Measurements from ENCODE around the gene PDE4D.

Gene PDE4D

GRCh38 chr5:59893429-59894227 is at the start of gene PDE4D:
Gene PDE4D, minus strand, starts transcription at chr5:59893726.
- DNase-seq (ENCODE audit: low read depth in 2 of 2) = no peak

- DNase-seq (ENCODE audit: low read depth in 2 of 2) = no peak
Observed at GRCh38 chr5:59937633-59938032, 44.1 kb upstream of the PDE4D start.

- DNase-seq (ENCODE audit: low read depth in 2 of 2) = no peak
Observed at GRCh38 chr5:59923465-59923864, 29.9 kb upstream of the PDE4D start.

GRCh38 chr5:59922220-59922619 is 28.7 kb upstream of the PDE4D start:
- no peak for DNase-seq (ENCODE audit: low read depth in 2 of 2)

- no peak for DNase-seq (ENCODE audit: low read depth in 2 of 2)
Observed at GRCh38 chr5:59921816-59922215, 28.3 kb upstream of the PDE4D start.

GRCh38 chr5:59919484-59919883 is 26.0 kb upstream of the PDE4D start:
- no peak for DNase-seq (ENCODE audit: low read depth in 2 of 2)

- DNase-seq (ENCODE audit: low read depth in 2 of 2) = no peak
Observed at GRCh38 chr5:59917121-59917520, 23.6 kb upstream of the PDE4D start.

- no peak for DNase-seq (ENCODE audit: low read depth in 2 of 2)
Observed at GRCh38 chr5:59905188-59905587, 11.7 kb upstream of the PDE4D start.

GRCh38 chr5:59897075-59897474 is 3.5 kb upstream of the PDE4D start:
- DNase-seq (ENCODE audit: low read depth in 2 of 2) = no peak

- DNase-seq (ENCODE audit: low read depth in 2 of 2) = no peak
Observed at GRCh38 chr5:59891962-59892643, 1.4 kb downstream of the PDE4D start.

GRCh38 chr5:59887274-59887673 is 6.3 kb downstream of the PDE4D start:
- no peak for DNase-seq (ENCODE audit: low read depth in 2 of 2)

- no peak for DNase-seq (ENCODE audit: low read depth in 2 of 2)
Observed at GRCh38 chr5:59874675-59875074, 18.9 kb downstream of the PDE4D start.

- no peak for DNase-seq (ENCODE audit: low read depth in 2 of 2)
Observed at GRCh38 chr5:59873113-59873512, 20.4 kb downstream of the PDE4D start.

GRCh38 chr5:59866661-59867060 is 26.9 kb downstream of the PDE4D start:
- DNase-seq (ENCODE audit: low read depth in 2 of 2) = no peak

- DNase-seq (ENCODE audit: low read depth in 2 of 2) = no peak
Observed at GRCh38 chr5:59864718-59865117, 28.8 kb downstream of the PDE4D start.

GRCh38 chr5:59863777-59864176 is 29.7 kb downstream of the PDE4D start:
- DNase-seq (ENCODE audit: low read depth in 2 of 2) = no peak

GRCh38 chr5:59856358-59856757 is 37.2 kb downstream of the PDE4D start:
- no peak for DNase-seq (ENCODE audit: low read depth in 2 of 2)

- DNase-seq (ENCODE audit: low read depth in 2 of 2) = no peak
Observed at GRCh38 chr5:59850766-59851165, 42.8 kb downstream of the PDE4D start.

- DNase-seq (ENCODE audit: low read depth in 2 of 2) = no peak
Observed at GRCh38 chr5:59847586-59847985, 45.9 kb downstream of the PDE4D start.

- no peak for DNase-seq (ENCODE audit: low read depth in 2 of 2)
Observed at GRCh38 chr5:59845730-59846129, 47.8 kb downstream of the PDE4D start.

- DNase-seq (ENCODE audit: low read depth in 2 of 2) = no peak
Observed at GRCh38 chr5:59843511-59844213, 49.9 kb downstream of the PDE4D start.

- no peak for DNase-seq (ENCODE audit: low read depth in 2 of 2)
Observed at GRCh38 chr5:59842999-59843398, 50.5 kb downstream of the PDE4D start.

GRCh38 chr5:59840200-59840601 is 53.3 kb downstream of the PDE4D start:
- no peak for DNase-seq (ENCODE audit: low read depth in 2 of 2)

All from stimulated activated CD8-positive, alpha-beta memory T cell treated with anti-CD3 and anti-CD28 coated beads, Interleukin-7, amount 100 ng/mL, for 1 hour (primary cell).